H9 (cell line): ENCODE measurements around the gene FYN. TPM values are rescaled to one million over a fixed set of nuclear protein-coding genes. Genes with fewer than 3 reads are reported as not detected.
A peak's percentile ranks its signal among the peaks of the same experiment; 100 is the strongest.

Source experiments
- DNase-seq: peaks from one replicate; pipeline ENCODE4 v3.0.0-alpha.2; 2017
- H2AFZ ChIP-seq: one replicate; pipeline ENCODE4 v1.6.1; 2013; ENCODE audit warnings: mild to moderate bottlenecking, low read length, control low read depth, moderate library complexity
- H2AK5ac ChIP-seq: 2 replicates; pipeline ENCODE4 v1.6.1; 2013; ENCODE audit warnings: low read length, control low read depth, mixed read lengths; ENCODE audit not compliant: insufficient read length
- H2BK120ac ChIP-seq: one replicate; pipeline ENCODE4 v1.6.1; 2013; ENCODE audit warnings: low read depth, mild to moderate bottlenecking, low read length, control low read depth, inconsistent platforms; ENCODE audit not compliant: poor library complexity, severe bottlenecking
- H2BK12ac ChIP-seq: 2 replicates; pipeline ENCODE4 v1.6.1; 2013; ENCODE audit warnings: low read length, control low read depth, mixed read lengths, low read depth; ENCODE audit not compliant: insufficient read length
- H2BK15ac ChIP-seq: 2 replicates; pipeline ENCODE4 v1.6.1; 2013; ENCODE audit warnings: low read depth, low read length, control low read depth
- H2BK20ac ChIP-seq: one replicate; pipeline ENCODE4 v1.6.1; 2013; ENCODE audit warnings: low read depth, mild to moderate bottlenecking, low read length, control low read depth, inconsistent platforms; ENCODE audit not compliant: poor library complexity, severe bottlenecking
- H2BK5ac ChIP-seq: 2 replicates; pipeline ENCODE4 v1.6.1; 2013; ENCODE audit warnings: low read length, control low read depth, mixed read lengths; ENCODE audit not compliant: insufficient read length
- H3K14ac ChIP-seq: 2 replicates; pipeline ENCODE4 v1.6.1; 2013; ENCODE audit warnings: low read length, control low read depth; ENCODE audit not compliant: insufficient read depth
- H3K18ac ChIP-seq: 2 replicates; pipeline ENCODE4 v1.6.1; 2013; ENCODE audit warnings: low read depth, mild to moderate bottlenecking, mixed read lengths, low read length, control low read depth; ENCODE audit not compliant: insufficient read length
- H3K23ac ChIP-seq: 2 replicates; pipeline ENCODE4 v1.6.1; 2013; ENCODE audit warnings: low read length, control low read depth, mixed read lengths, low read depth; ENCODE audit not compliant: insufficient read length
- H3K23me2 ChIP-seq: 2 replicates; pipeline ENCODE4 v1.6.1; 2013; ENCODE audit warnings: low read depth, mild to moderate bottlenecking, mixed read lengths, low read length, control low read depth; ENCODE audit not compliant: insufficient read length, poor library complexity, severe bottlenecking
- H3K27ac ChIP-seq: 2 replicates; pipeline ENCODE4 v1.5.1; 2013; ENCODE audit warnings: low read length, control low read depth, mixed read lengths, low read depth; ENCODE audit not compliant: insufficient read length
- H3K27me3 ChIP-seq: 2 replicates; pipeline ENCODE4 v1.6.1; 2013; ENCODE audit warnings: low read length, control low read depth, inconsistent platforms; ENCODE audit not compliant: insufficient read depth
- H3K4ac ChIP-seq: 2 replicates; pipeline ENCODE4 v1.6.1; 2013; ENCODE audit warnings: low read depth, mild to moderate bottlenecking, control low read depth, inconsistent platforms, low read length, moderate library complexity
- H3K4me1 ChIP-seq: 2 replicates; pipeline ENCODE4 v1.6.1; 2013; ENCODE audit warnings: low read length, control low read depth, inconsistent platforms; ENCODE audit not compliant: insufficient read depth
- H3K4me2 ChIP-seq: 2 replicates; pipeline ENCODE4 v1.6.1; 2013; ENCODE audit warnings: low read length, control low read depth, mixed read lengths; ENCODE audit not compliant: insufficient read length, insufficient read depth
- H3K56ac ChIP-seq: 2 replicates; pipeline ENCODE4 v1.6.1; 2013; ENCODE audit warnings: low read depth, mild to moderate bottlenecking, mixed read lengths, low read length, control low read depth; ENCODE audit not compliant: insufficient read length
- H3K79me1 ChIP-seq: 2 replicates; pipeline ENCODE4 v1.6.1; 2013; ENCODE audit warnings: low read depth, mild to moderate bottlenecking, moderate library complexity, low read length, control low read depth, inconsistent platforms; ENCODE audit not compliant: insufficient read depth, poor library complexity, severe bottlenecking
- H3K79me2 ChIP-seq: 2 replicates; pipeline ENCODE4 v1.6.1; 2013; ENCODE audit warnings: low read length, control low read depth, inconsistent platforms; ENCODE audit not compliant: insufficient read depth
- H3K9ac ChIP-seq: 2 replicates; pipeline ENCODE4 v1.6.1; 2013; ENCODE audit warnings: low read length, control low read depth, mixed read lengths; ENCODE audit not compliant: insufficient read length; ENCODE audit errors: extremely low read depth
- H3K9me3 ChIP-seq: one replicate; pipeline ENCODE4 v1.6.1; 2013; ENCODE audit warnings: low read depth, low read length, inconsistent platforms; ENCODE audit not compliant: control insufficient read depth
- H3T11ph ChIP-seq: one replicate; pipeline ENCODE4 v1.6.1; 2013; ENCODE audit warnings: mild to moderate bottlenecking, low read length, control low read depth, inconsistent platforms
- H4K20me1 ChIP-seq: one replicate; pipeline ENCODE4 v1.6.1; 2013; ENCODE audit not compliant: control insufficient read depth, insufficient read length, insufficient read depth
- H4K5ac ChIP-seq: 2 replicates; pipeline ENCODE4 v1.6.1; 2013; ENCODE audit warnings: low read depth, mild to moderate bottlenecking, mixed read lengths, low read length, control low read depth; ENCODE audit not compliant: insufficient read length
- H4K8ac ChIP-seq: replicated peaks from 2 replicates; pipeline ENCODE4 v1.6.1; 2013; ENCODE audit warnings: low read length, control low read depth, mixed read lengths, low read depth; ENCODE audit not compliant: insufficient read length
- H4K91ac ChIP-seq: 2 replicates; pipeline ENCODE4 v1.6.1; 2013; ENCODE audit warnings: low read depth, mild to moderate bottlenecking, moderate library complexity, mixed read lengths, low read length, control low read depth; ENCODE audit not compliant: insufficient read length
- H3K27ac Mint-ChIP-seq, 3 experiments: 2 replicates in 2 of 3; 3 replicates in 1 of 3; pipeline ENCODE4 v1.8.0; 2020 to 2021; ENCODE audit warnings: mixed read lengths in 3 of 3, mild to moderate bottlenecking in 1 of 3, moderate library complexity in 1 of 3
- H3K27me3 Mint-ChIP-seq: 2 replicates; pipeline ENCODE4 v1.8.0; 2021; ENCODE audit warnings: low read depth, mild to moderate bottlenecking, moderate library complexity, mixed read lengths
- H3K36me3 Mint-ChIP-seq, 3 experiments: 2 replicates in 2 of 3; 3 replicates in 1 of 3; pipeline ENCODE4 v1.8.0; 2020 to 2021; ENCODE audit warnings: low read depth in 3 of 3, mixed read lengths in 3 of 3; ENCODE audit not compliant: insufficient read depth in 1 of 3
- H3K4me1 Mint-ChIP-seq, 2 experiments: 2 replicates each; pipeline ENCODE4 v1.8.0; 2020; ENCODE audit warnings: mixed read lengths in 2 of 2
- H3K4me3 Mint-ChIP-seq, 2 experiments: 2 replicates in 1 of 2; 3 replicates in 1 of 2; pipeline ENCODE4 v1.8.0; 2020 to 2021; ENCODE audit warnings: mild to moderate bottlenecking in 2 of 2, mixed read lengths in 2 of 2, moderate library complexity in 1 of 2
- H3K9me3 Mint-ChIP-seq, 2 experiments: 2 replicates in 1 of 2; 3 replicates in 1 of 2; pipeline ENCODE4 v1.8.0; 2020; ENCODE audit warnings: mild to moderate bottlenecking in 2 of 2, mixed read lengths in 2 of 2, moderate library complexity in 1 of 2
- CTCF ChIP-seq: fragments of 200-600 bp; sonication (generic); conservative IDR thresholded peaks from 3 replicates; pipeline ENCODE4 v1.8.0; 2021; ENCODE audit warnings: antibody characterized with exemption, mild to moderate bottlenecking
- WGBS: extraction: QIAGEN DNeasy Blood & Tissue Kit; methylation state at CpG from one replicate; pipeline ENCODE4 v1.1.7; 2013; ENCODE audit warnings: missing lambda C conversion rate, low lambda C conversion rate, mixed read lengths; ENCODE audit not compliant: insufficient read length; ENCODE audit errors: extremely low coverage; 5-methylcytosine and 5-hydroxymethylcytosine counted together
- total RNA-seq: library from RNA; stranded (reverse); gene quantifications from 2 replicates; pipeline ENCODE4 v1.2.1, GENCODE V29; 2021

Gene FYN
- total RNA-seq, 1 experiment from 2014 or later: 64.8 TPM

GRCh38 chr6:111870742-111871064 is 2.5 kb downstream of the FYN start:
- Histone ChIP-seq H4K20me1 (no peaks in the 10 kb centered on the region), H3K9ac (no peak overlapping the region), H3K27ac (no peak overlapping the region), H3K27me3 (no peaks in the 10 kb centered on the region), H4K8ac (no peak overlapping the region), H3K23ac (no peak overlapping the region), H2BK12ac (no peak overlapping the region), H2BK15ac (no peak overlapping the region), H3T11ph (no peak overlapping the region), H3K4ac (no peak overlapping the region), H4K5ac (no peak overlapping the region), H3K79me2 (peaks cover 17% of the 10 kb centered on the region; the same call in 1 of the 2 replicates), H4K91ac (no peak overlapping the region), H3K79me1 (no peaks in the 10 kb centered on the region), H3K14ac (no peak overlapping the region), H2BK120ac (no peak overlapping the region), H3K9me3 (no peaks in the 10 kb centered on the region), H2AK5ac (no peak overlapping the region), H3K18ac (no peak overlapping the region), H3K56ac (no peak overlapping the region), H2BK5ac (no peak overlapping the region), H2BK20ac (no peak overlapping the region), H2AFZ (no peak overlapping the region), H3K4me1 (peaks cover 7% of the 10 kb centered on the region; the same call in 1 of the 2 replicates), H3K4me2 (no peak overlapping the region), H3K23me2 (peaks cover 17% of the 10 kb centered on the region)
- peaks cover 0 to 3% of the 10 kb centered on the region in 2 experiments; a peak in 1 of 5 replicates for H3K9me3 Mint-ChIP-seq
- no CpG with 5 or more reads among the region's 4 CpGs for WGBS
- H3K4me1 Mint-ChIP-seq: peaks cover 57 to 61% of the 10 kb centered on the region in 2 experiments
- no peaks in the 10 kb centered on the region; a peak in 1 of 7 replicates for H3K36me3 Mint-ChIP-seq
- no peak for DNase-seq
- no peak for TF ChIP-seq CTCF
- peaks cover 7% of the 10 kb centered on the region for H3K27me3 Mint-ChIP-seq
- H3K4me3 Mint-ChIP-seq: peak overlapping the region in 1 of 2 experiments; percentile 96; a peak in 3 of 5 replicates
- H3K27ac Mint-ChIP-seq: no peak overlapping the region
